C4-2B (cell line): ENCODE results near the gene FGGY.

Experiments used
- ZFX ChIP-seq: fragments of 450-650 bp; IDR thresholded peaks from 2 replicates; pipeline ENCODE4 v1.6.1; 2017
- TF ChIP-seq, protein P1 (sequence below): fragments of 450-650 bp; conservative IDR thresholded peaks from 2 replicates; pipeline ENCODE4 v1.5.1; 2017; ENCODE audit warnings: mild to moderate bottlenecking

DNA sequence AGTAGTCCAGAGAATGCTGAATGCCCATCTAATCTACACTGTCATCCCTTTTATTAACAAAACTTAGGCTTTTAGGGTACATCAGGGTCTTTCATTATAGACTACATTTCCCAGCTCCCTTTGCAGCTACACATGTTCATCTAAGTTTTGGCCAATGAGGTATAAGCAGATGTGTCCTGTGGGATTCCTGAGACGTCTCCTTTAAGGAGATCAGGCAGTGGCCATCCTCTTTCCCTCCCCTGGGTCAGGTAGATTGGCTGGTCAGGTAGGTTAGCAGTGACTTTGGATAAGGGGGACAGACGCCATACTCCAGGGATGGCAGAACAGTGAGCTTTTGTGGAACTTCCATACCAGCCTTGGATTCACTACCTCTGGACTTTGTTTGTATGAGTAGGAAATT is 188.3 kb downstream of the FGGY start:
- TF ChIP-seq, protein P1, sequence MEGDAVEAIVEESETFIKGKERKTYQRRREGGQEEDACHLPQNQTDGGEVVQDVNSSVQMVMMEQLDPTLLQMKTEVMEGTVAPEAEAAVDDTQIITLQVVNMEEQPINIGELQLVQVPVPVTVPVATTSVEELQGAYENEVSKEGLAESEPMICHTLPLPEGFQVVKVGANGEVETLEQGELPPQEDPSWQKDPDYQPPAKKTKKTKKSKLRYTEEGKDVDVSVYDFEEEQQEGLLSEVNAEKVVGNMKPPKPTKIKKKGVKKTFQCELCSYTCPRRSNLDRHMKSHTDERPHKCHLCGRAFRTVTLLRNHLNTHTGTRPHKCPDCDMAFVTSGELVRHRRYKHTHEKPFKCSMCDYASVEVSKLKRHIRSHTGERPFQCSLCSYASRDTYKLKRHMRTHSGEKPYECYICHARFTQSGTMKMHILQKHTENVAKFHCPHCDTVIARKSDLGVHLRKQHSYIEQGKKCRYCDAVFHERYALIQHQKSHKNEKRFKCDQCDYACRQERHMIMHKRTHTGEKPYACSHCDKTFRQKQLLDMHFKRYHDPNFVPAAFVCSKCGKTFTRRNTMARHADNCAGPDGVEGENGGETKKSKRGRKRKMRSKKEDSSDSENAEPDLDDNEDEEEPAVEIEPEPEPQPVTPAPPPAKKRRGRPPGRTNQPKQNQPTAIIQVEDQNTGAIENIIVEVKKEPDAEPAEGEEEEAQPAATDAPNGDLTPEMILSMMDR: no peak
- TF ChIP-seq ZFX: no peak
